HCT116 (cell line): ENCODE results near the gene UBE2E1. TPM values are rescaled to one million over a fixed set of nuclear protein-coding genes. Genes with fewer than 3 reads are reported as not detected.

Source experiments
- ATAC-seq: fragments of 200-7000 bp; cut with Tn5 transposase; 2 replicates; pipeline ENCODE4 v1.9.1; 2020; ENCODE audit warnings: mild to moderate bottlenecking, moderate library complexity
- BruUV-seq: library from RNA; stranded (reverse); fragments of 400-500 nt; replicated peaks from 2 replicates; lab custom pipeline; 2021; lab: Mats Ljungman, UMichigan
- CTCF ChIA-PET: fragments of 300-600 bp; sonication (Branson Sonifier 250); formaldehyde crosslinking; loops from one replicate; lab custom pipeline; 2021; ENCODE audit warnings: antibody characterized with exemption; lab: Charles Lee
- POLR2A ChIA-PET: fragments of 300-600, 350-600 bp; sonication (Branson Sonifier 250); formaldehyde crosslinking; loops from one replicate; lab custom pipeline; 2021; ENCODE audit warnings: antibody characterized with exemption; lab: Charles Lee
- RAD21 ChIA-PET, 2 experiments: fragments of 300-600 bp; sonication (Branson Sonifier 250); formaldehyde crosslinking; loops; one replicate each; lab custom pipeline; 2023; ENCODE audit warnings: low total read pairs in 2 of 2; ENCODE audit not compliant: uncharacterized antibody in 2 of 2, unreplicated experiment in 2 of 2, low non-redundant PET in 1 of 2; lab: Charles Lee
- DNase-seq: peaks from one replicate; pipeline ENCODE4 v3.0.0-alpha.2; 2010; ENCODE audit warnings: low read depth, low spot score
- H2AFZ ChIP-seq: fragments of 200-600 bp; shearing (Covaris generic), sonication (generic); 2 replicates; pipeline ENCODE4 v1.6.1; 2017; ENCODE audit warnings: low read depth, mixed run types, mixed read lengths, antibody characterized with exemption, low read length; ENCODE audit not compliant: poor library complexity, severe bottlenecking
- H3K27ac ChIP-seq: 2 replicates; pipeline ENCODE4 v1.5.1; 2012; ENCODE audit warnings: low read depth, low read length
- H3K27me3 ChIP-seq: fragments of 200-600 bp; sonication (generic); 2 replicates; pipeline ENCODE4 v1.6.1; 2016; ENCODE audit warnings: mixed run types, low read length, mixed read lengths; ENCODE audit not compliant: insufficient read depth
- H3K36me3 ChIP-seq, 2 experiments: fragments of 200-500 bp in 1 of 2; fragments of 200-600 bp in 1 of 2; sonication (Bioruptor generic) in 1 of 2; sonication (generic) in 1 of 2; 2 replicates each; pipeline versions ENCODE4 v1.5.1 to v1.6.1; 2014 to 2016; ENCODE audit warnings: low read length in 2 of 2, inconsistent platforms in 1 of 2, mixed read lengths in 1 of 2, mixed run types in 1 of 2; ENCODE audit not compliant: insufficient read depth in 2 of 2, control insufficient read depth in 1 of 2
- H3K4me1 ChIP-seq, 2 experiments: fragments of 200-600 bp in 1 of 2; sonication (generic) in 1 of 2; 2 replicates each; pipeline versions ENCODE4 v1.5.1 to v1.6.1; 2012 to 2017; ENCODE audit warnings: low read length in 2 of 2, inconsistent platforms in 1 of 2, mild to moderate bottlenecking in 1 of 2, mixed read lengths in 1 of 2, mixed run types in 1 of 2, moderate library complexity in 1 of 2; ENCODE audit not compliant: insufficient read depth in 2 of 2, control insufficient read depth in 1 of 2
- H3K4me2 ChIP-seq: fragments of 200-600 bp; sonication (generic); 2 replicates; pipeline ENCODE4 v1.6.1; 2017; ENCODE audit warnings: mixed run types, low read length, mixed read lengths
- H3K4me3 ChIP-seq, 2 experiments: fragments of 200-600 bp in 1 of 2; sonication (generic) in 1 of 2; replicated peaks in 1 of 2; 2 replicates each; pipeline ENCODE4 v1.5.1; 2011 to 2016; ENCODE audit warnings: low read length in 2 of 2, control low read depth in 1 of 2, low read depth in 1 of 2, mild to moderate bottlenecking in 1 of 2, mixed read lengths in 1 of 2, mixed run types in 1 of 2
- H3K79me2 ChIP-seq: fragments of 200-600 bp; sonication (generic); 2 replicates; pipeline ENCODE4 v1.6.1; 2017; ENCODE audit warnings: mild to moderate bottlenecking, mixed run types, low read length, moderate library complexity, mixed read lengths; ENCODE audit not compliant: insufficient read depth
- H3K9ac ChIP-seq: fragments of 200-600 bp; sonication (generic); 2 replicates; pipeline ENCODE4 v1.6.1; 2016; ENCODE audit warnings: low read length, mixed read lengths
- H3K9me2 ChIP-seq: fragments of 200-600 bp; sonication (generic), shearing (Covaris generic); 2 replicates; pipeline ENCODE4 v1.6.1; 2017; ENCODE audit warnings: mixed run types, mild to moderate bottlenecking, moderate library complexity; ENCODE audit not compliant: insufficient read depth
- H3K9me3 ChIP-seq, 2 experiments: fragments of 200-500 bp in 1 of 2; fragments of 200-600 bp in 1 of 2; sonication (Bioruptor generic) in 1 of 2; sonication (generic) in 1 of 2; 2 replicates each; pipeline ENCODE4 v1.6.1; 2014 to 2017; ENCODE audit warnings: low read length in 2 of 2, mixed read lengths in 2 of 2, inconsistent platforms in 1 of 2, low read depth in 1 of 2, mild to moderate bottlenecking in 1 of 2, mixed run types in 1 of 2, moderate library complexity in 1 of 2; ENCODE audit not compliant: control insufficient read depth in 1 of 2, insufficient read depth in 1 of 2
- H4K20me1 ChIP-seq: fragments of 200-600 bp; sonication (generic), shearing (Covaris generic); 2 replicates; pipeline ENCODE4 v1.6.1; 2017; ENCODE audit warnings: mixed run types, mild to moderate bottlenecking, moderate library complexity; ENCODE audit not compliant: insufficient read depth
- CBX3 ChIP-seq: IDR thresholded peaks from 2 replicates; pipeline ENCODE4 v1.6.1; 2012; ENCODE audit warnings: low read depth
- CEBPB ChIP-seq: IDR thresholded peaks from 2 replicates; pipeline ENCODE4 v1.6.1; 2012; ENCODE audit warnings: low read depth
- ELF1 ChIP-seq: IDR thresholded peaks from 2 replicates; pipeline ENCODE4 v1.6.1; 2012; ENCODE audit warnings: low read depth, borderline replicate concordance
- EZH2 ChIP-seq: fragments of 200-600 bp; sonication (generic); IDR thresholded peaks from 2 replicates; pipeline ENCODE4 v1.6.1; 2017; ENCODE audit warnings: antibody characterized with exemption, mixed run types
- EZH2phosphoT487 ChIP-seq: fragments of 200-600 bp; IDR thresholded peaks from 2 replicates; pipeline ENCODE4 v1.6.1; 2018; ENCODE audit warnings: antibody characterized with exemption, borderline replicate concordance
- FOSL1 ChIP-seq: IDR thresholded peaks from 2 replicates; pipeline ENCODE4 v1.6.1; 2012; ENCODE audit warnings: low read depth
- JUND ChIP-seq: IDR thresholded peaks from 2 replicates; pipeline ENCODE4 v1.6.1; 2012
- POLR2AphosphoS5 ChIP-seq: IDR thresholded peaks from 2 replicates; pipeline ENCODE4 v1.6.1; 2011; ENCODE audit warnings: mild to moderate bottlenecking, low read depth, low read length, moderate library complexity
- RAD21 ChIP-seq: IDR thresholded peaks from 2 replicates; pipeline ENCODE4 v1.6.1; 2012; ENCODE audit warnings: low read depth, mild to moderate bottlenecking
- SIN3A ChIP-seq: IDR thresholded peaks from 2 replicates; pipeline ENCODE4 v1.6.1; 2012; ENCODE audit warnings: low read depth
- SP1 ChIP-seq: IDR thresholded peaks from 2 replicates; pipeline ENCODE4 v1.6.1; 2012; ENCODE audit warnings: low read depth
- TCF7L2 ChIP-seq: IDR thresholded peaks from 2 replicates; pipeline ENCODE4 v1.7.0; 2011; ENCODE audit warnings: borderline replicate concordance, inconsistent platforms; ENCODE audit not compliant: insufficient read depth, insufficient read length; ENCODE audit errors: extremely low read depth
- YY1 ChIP-seq: IDR thresholded peaks from 2 replicates; pipeline ENCODE4 v1.6.1; 2011; ENCODE audit warnings: low read length, low read depth, moderate library complexity, mild to moderate bottlenecking; ENCODE audit not compliant: insufficient replicate concordance; ENCODE audit errors: extremely low read depth
- ZFX ChIP-seq: fragments of 450-650 bp; IDR thresholded peaks from 2 replicates; pipeline ENCODE4 v1.6.1; 2017
- ZNF274 ChIP-seq: fragments of 200-500 bp; sonication (Bioruptor generic); IDR thresholded peaks from 2 replicates; pipeline ENCODE4 v1.6.1; 2014; ENCODE audit warnings: mild to moderate bottlenecking, low read depth, low read length, inconsistent platforms
- intact Hi-C: fragments of 100-400 bp; cut with micrococcal nuclease; formaldehyde crosslinking; loops from 2 replicates; pipeline ENCODE4 v1.10.0; 2022
- total RNA-seq: library from RNA; stranded (reverse); gene quantifications from one replicate; pipeline ENCODE4 v1.2.1, GENCODE V29; 2021; ENCODE audit not compliant: unreplicated experiment
- TF ChIP-seq, protein P1 (sequence below), 3 experiments: fragments of 200-600 bp in 1 of 3; sonication (generic) in 1 of 3; IDR thresholded peaks in 2 of 3; conservative IDR thresholded peaks in 1 of 3; 2 replicates each; pipeline ENCODE4 v1.5.1; 2012 to 2017; ENCODE audit warnings: low read depth in 2 of 3, low read length in 2 of 3, antibody characterized with exemption in 1 of 3, borderline replicate concordance in 1 of 3, control low read depth in 1 of 3, mild to moderate bottlenecking in 1 of 3, mixed read lengths in 1 of 3, mixed run types in 1 of 3, moderate library complexity in 1 of 3; ENCODE audit not compliant: insufficient read depth in 1 of 3
- TF ChIP-seq, protein P2 (sequence below): IDR thresholded peaks from 2 replicates; pipeline ENCODE4 v1.6.1; 2012
- TF ChIP-seq, protein P3 (sequence below): IDR thresholded peaks from 2 replicates; pipeline ENCODE4 v1.6.1; 2011; ENCODE audit warnings: mild to moderate bottlenecking, low read length, moderate library complexity; ENCODE audit not compliant: insufficient replicate concordance; ENCODE audit errors: extremely low read depth
- TF ChIP-seq, protein P4 (sequence below): IDR thresholded peaks from 2 replicates; pipeline ENCODE4 v1.6.1; 2012; ENCODE audit warnings: low read depth

UBE2E1 gene
- total RNA-seq, 1 experiment from 2014 or later = 75.1 TPM

DNA sequence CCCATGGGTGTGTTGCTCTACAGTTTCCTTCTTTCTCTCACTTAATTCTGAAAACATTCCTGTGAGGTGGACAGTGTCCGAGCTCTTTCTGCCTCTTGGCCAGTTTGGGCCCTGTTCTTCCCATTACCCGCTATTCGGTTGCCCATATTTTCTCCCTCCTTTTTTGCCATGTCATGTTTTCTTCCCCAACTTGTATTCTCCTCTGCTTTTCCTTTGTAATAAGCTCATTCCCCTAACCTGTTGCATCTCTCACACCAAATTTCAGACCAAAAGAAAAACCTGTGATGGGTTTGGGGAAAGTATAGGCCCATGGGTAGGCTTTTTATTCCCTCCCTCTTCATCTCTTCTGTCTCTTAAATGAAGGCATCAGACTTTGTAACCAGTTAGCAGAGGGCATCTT, 80.6 kb downstream of the UBE2E1 start:
- intact Hi-C loops = loop anchor here (5.0 kb wide), 1 partner anchor 796 kb away; no protein-coding TSS in a partner anchor
- no peaks in the 10 kb centered on the region for H4K20me1 ChIP-seq
- no peak overlapping the region for H2AFZ ChIP-seq
- peaks cover 2 to 3% of the 10 kb centered on the region in 2 experiments; a peak in 3 of 4 replicates for H3K36me3 ChIP-seq
- no peaks in the 10 kb centered on the region for H3K9me3 ChIP-seq
- H3K4me3 ChIP-seq = no peak overlapping the region
- no peaks in the 10 kb centered on the region for H3K9me2 ChIP-seq
- DNase-seq (no peak), ATAC-seq (no peak)
- no peak overlapping the region for H3K27ac ChIP-seq
- H3K4me2 ChIP-seq = no peak overlapping the region
- peaks cover 43% of the 10 kb centered on the region for H3K79me2 ChIP-seq
- POLR2A ChIA-PET = no interaction called here
- TF ChIP-seq YY1 = no peak
- no peak for TF ChIP-seq FOSL1
- TF ChIP-seq SP1 = no peak
- TF ChIP-seq SIN3A = no peak
- TF ChIP-seq ELF1 = no peak
- TF ChIP-seq, protein P1, sequence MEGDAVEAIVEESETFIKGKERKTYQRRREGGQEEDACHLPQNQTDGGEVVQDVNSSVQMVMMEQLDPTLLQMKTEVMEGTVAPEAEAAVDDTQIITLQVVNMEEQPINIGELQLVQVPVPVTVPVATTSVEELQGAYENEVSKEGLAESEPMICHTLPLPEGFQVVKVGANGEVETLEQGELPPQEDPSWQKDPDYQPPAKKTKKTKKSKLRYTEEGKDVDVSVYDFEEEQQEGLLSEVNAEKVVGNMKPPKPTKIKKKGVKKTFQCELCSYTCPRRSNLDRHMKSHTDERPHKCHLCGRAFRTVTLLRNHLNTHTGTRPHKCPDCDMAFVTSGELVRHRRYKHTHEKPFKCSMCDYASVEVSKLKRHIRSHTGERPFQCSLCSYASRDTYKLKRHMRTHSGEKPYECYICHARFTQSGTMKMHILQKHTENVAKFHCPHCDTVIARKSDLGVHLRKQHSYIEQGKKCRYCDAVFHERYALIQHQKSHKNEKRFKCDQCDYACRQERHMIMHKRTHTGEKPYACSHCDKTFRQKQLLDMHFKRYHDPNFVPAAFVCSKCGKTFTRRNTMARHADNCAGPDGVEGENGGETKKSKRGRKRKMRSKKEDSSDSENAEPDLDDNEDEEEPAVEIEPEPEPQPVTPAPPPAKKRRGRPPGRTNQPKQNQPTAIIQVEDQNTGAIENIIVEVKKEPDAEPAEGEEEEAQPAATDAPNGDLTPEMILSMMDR (IDR thresholded peaks at IDR 0.05 in 2 of 3, conservative IDR thresholded peaks at IDR 0.05 in 1 of 3; ENCODE audit: borderline replicate concordance in 1 of 3, insufficient read depth in 1 of 3, low read depth in 2 of 3, low read length in 2 of 3) = no peak
- no peak for TF ChIP-seq ZNF274
- TF ChIP-seq EZH2phosphoT487 = no peak
- TF ChIP-seq POLR2AphosphoS5 = no peak
- no peak for TF ChIP-seq CEBPB
- no peak for TF ChIP-seq EZH2
- no peak for TF ChIP-seq JUND
- no peak for TF ChIP-seq TCF7L2
- TF ChIP-seq CBX3 = no peak
- TF ChIP-seq, protein P2, sequence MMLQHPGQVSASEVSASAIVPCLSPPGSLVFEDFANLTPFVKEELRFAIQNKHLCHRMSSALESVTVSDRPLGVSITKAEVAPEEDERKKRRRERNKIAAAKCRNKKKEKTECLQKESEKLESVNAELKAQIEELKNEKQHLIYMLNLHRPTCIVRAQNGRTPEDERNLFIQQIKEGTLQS = no peak
- TF ChIP-seq RAD21 = no peak
- TF ChIP-seq ZFX = no peak
- TF ChIP-seq, protein P3, sequence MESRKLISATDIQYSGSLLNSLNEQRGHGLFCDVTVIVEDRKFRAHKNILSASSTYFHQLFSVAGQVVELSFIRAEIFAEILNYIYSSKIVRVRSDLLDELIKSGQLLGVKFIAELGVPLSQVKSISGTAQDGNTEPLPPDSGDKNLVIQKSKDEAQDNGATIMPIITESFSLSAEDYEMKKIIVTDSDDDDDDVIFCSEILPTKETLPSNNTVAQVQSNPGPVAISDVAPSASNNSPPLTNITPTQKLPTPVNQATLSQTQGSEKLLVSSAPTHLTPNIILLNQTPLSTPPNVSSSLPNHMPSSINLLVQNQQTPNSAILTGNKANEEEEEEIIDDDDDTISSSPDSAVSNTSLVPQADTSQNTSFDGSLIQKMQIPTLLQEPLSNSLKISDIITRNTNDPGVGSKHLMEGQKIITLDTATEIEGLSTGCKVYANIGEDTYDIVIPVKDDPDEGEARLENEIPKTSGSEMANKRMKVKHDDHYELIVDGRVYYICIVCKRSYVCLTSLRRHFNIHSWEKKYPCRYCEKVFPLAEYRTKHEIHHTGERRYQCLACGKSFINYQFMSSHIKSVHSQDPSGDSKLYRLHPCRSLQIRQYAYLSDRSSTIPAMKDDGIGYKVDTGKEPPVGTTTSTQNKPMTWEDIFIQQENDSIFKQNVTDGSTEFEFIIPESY = no peak
- TF ChIP-seq, protein P4, sequence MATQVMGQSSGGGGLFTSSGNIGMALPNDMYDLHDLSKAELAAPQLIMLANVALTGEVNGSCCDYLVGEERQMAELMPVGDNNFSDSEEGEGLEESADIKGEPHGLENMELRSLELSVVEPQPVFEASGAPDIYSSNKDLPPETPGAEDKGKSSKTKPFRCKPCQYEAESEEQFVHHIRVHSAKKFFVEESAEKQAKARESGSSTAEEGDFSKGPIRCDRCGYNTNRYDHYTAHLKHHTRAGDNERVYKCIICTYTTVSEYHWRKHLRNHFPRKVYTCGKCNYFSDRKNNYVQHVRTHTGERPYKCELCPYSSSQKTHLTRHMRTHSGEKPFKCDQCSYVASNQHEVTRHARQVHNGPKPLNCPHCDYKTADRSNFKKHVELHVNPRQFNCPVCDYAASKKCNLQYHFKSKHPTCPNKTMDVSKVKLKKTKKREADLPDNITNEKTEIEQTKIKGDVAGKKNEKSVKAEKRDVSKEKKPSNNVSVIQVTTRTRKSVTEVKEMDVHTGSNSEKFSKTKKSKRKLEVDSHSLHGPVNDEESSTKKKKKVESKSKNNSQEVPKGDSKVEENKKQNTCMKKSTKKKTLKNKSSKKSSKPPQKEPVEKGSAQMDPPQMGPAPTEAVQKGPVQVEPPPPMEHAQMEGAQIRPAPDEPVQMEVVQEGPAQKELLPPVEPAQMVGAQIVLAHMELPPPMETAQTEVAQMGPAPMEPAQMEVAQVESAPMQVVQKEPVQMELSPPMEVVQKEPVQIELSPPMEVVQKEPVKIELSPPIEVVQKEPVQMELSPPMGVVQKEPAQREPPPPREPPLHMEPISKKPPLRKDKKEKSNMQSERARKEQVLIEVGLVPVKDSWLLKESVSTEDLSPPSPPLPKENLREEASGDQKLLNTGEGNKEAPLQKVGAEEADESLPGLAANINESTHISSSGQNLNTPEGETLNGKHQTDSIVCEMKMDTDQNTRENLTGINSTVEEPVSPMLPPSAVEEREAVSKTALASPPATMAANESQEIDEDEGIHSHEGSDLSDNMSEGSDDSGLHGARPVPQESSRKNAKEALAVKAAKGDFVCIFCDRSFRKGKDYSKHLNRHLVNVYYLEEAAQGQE = no peak
- no peaks in the 10 kb centered on the region for H3K27me3 ChIP-seq
- RAD21 ChIA-PET = no interaction called here
- H3K9ac ChIP-seq = no peak overlapping the region
- CTCF ChIA-PET = no interaction called here
- H3K4me1 ChIP-seq = peaks cover 0 to 6% of the 10 kb centered on the region in 2 experiments; a peak in 3 of 4 replicates
- BruUV-seq = no TSS peak
